ENCODE measurements around the gene MAPK1. TPM values are rescaled to one million over a fixed set of nuclear protein-coding genes. Genes with fewer than 3 reads are reported as not detected.

MAPK1 gene
- total and polyA plus RNA-seq, 7 donors = 11.0 to 101 (median 78.3) TPM

GRCh38 chr22:21779444-21779843 is 88.0 kb downstream of the MAPK1 start:
- H3K4me1 ChIP-seq = peaks cover 6% of the 10 kb centered on the region
- H3K27me3 ChIP-seq (ENCODE audit: insufficient read depth in 3 of 3, low read length in 2 of 3) = no peaks in the 10 kb centered on the region
- intact Hi-C loops (cut with DNase I) = loop anchor here in 1 of 2 donors (5.0 kb wide), 1 partner anchor 158 kb away; no protein-coding TSS in a partner anchor
- no peak overlapping the region for H3K4me3 ChIP-seq
- H3K9me3 ChIP-seq = no peaks in the 10 kb centered on the region
- TF ChIP-seq CTCF (IDR thresholded peaks at IDR 0.05) = no peak
- no peak overlapping the region for H3K27ac ChIP-seq
- DNase-seq (no peak), ATAC-seq (no peak)
- H3K36me3 ChIP-seq (ENCODE audit: insufficient read depth in 1 of 2, low read depth in 1 of 2) = peaks cover 0 to 49% of the 10 kb centered on the region in 2 donors
- 94 to 96% (median 95%) methylated on average over 2 of the region's 2 CpGs for WGBS, 3 donors

- Histone ChIP-seq H3K27me3 (ENCODE audit: insufficient read depth in 3 of 3, low read length in 2 of 3) (no peaks in the 10 kb centered on the region), H3K36me3 (ENCODE audit: insufficient read depth in 1 of 2, low read depth in 1 of 2) (peaks cover 0 to 43% of the 10 kb centered on the region in 2 donors), H3K9me3 (no peaks in the 10 kb centered on the region), H3K27ac (no peak overlapping the region), H3K4me1 (peaks cover 6% of the 10 kb centered on the region), H3K4me3 (no peak overlapping the region)
- no peak for TF ChIP-seq CTCF (IDR thresholded peaks at IDR 0.05)
- 89 to 96% (median 94%) methylated on average over 4 of the region's 4 CpGs for WGBS, 3 donors
- DNase-seq (no peak), ATAC-seq (no peak)
- intact Hi-C loops (cut with DNase I) = loop anchor here in 1 of 2 donors (5.0 kb wide), 1 partner anchor 158 kb away; no protein-coding TSS in a partner anchor
Observed at GRCh38 chr22:21778705-21779363, 88.6 kb downstream of the MAPK1 start.

DNA sequence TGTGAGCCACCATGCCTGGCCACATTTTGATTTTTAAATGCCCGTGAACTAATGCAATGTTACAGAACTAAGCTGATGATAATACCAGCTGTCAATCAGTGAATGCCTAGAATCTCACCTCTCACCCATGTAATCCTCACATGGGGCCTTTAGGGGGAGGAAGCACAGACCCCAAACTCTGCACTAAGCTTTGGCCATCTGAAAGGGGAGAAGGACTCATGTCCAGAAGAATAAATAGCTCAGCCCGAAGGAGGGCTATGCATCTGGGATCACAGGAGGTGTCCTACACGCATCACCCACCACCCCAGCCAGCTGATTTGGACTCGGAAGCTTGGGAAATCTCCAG is 95.8 kb downstream of the MAPK1 start:
- intact Hi-C loops (cut with DNase I) = no loop called here
- no peak for DNase-seq
- no peak for ATAC-seq
- H3K4me3 ChIP-seq = no peak overlapping the region
- no peak for TF ChIP-seq CTCF (IDR thresholded peaks at IDR 0.05)
- H3K4me1 ChIP-seq = peaks cover 6% of the 10 kb centered on the region
- WGBS, 3 donors = 86 to 88% (median 87%) methylated on average over 4 of the region's 4 CpGs
- H3K27ac ChIP-seq = no peak overlapping the region
- H3K36me3 ChIP-seq (ENCODE audit: insufficient read depth in 1 of 2, low read depth in 1 of 2) = peaks cover 7 to 64% of the 10 kb centered on the region in 2 donors
- H3K9me3 ChIP-seq = no peaks in the 10 kb centered on the region
- H3K27me3 ChIP-seq (ENCODE audit: insufficient read depth in 3 of 3, low read length in 2 of 3) = no peaks in the 10 kb centered on the region

- TF ChIP-seq CTCF (IDR thresholded peaks at IDR 0.05) = no peak
- no peaks in the 10 kb centered on the region for H3K27me3 ChIP-seq (ENCODE audit: insufficient read depth in 3 of 3, low read length in 2 of 3)
- no peaks in the 10 kb centered on the region for H3K4me1 ChIP-seq
- peaks cover 12 to 96% of the 10 kb centered on the region in 2 donors for H3K36me3 ChIP-seq (ENCODE audit: insufficient read depth in 1 of 2, low read depth in 1 of 2)
- intact Hi-C loops (cut with DNase I) = no loop called here
- no peak for ATAC-seq
- H3K27ac ChIP-seq = no peak overlapping the region
- no peak for DNase-seq
- H3K4me3 ChIP-seq = no peak overlapping the region
- WGBS, 3 donors = 69 to 100% (median 90%) methylated on average over 1 of the region's 1 CpG
- H3K9me3 ChIP-seq = no peaks in the 10 kb centered on the region
Observed at GRCh38 chr22:21768435-21768834, 99.0 kb downstream of the MAPK1 start.
